ENCODE measurements around the gene TCF19. TPM values are rescaled to one million over a fixed set of nuclear protein-coding genes. Genes with fewer than 3 reads are reported as not detected.

The TCF19 gene
- total RNA-seq, 6 donors from 2014 or later = 4.2 to 10.0 (median 5.3) TPM

GRCh38 chr6:31157513-31158139 lies 763 bp upstream of the TCF19 start, which contains the start of gene CCHCR1:
TSS of gene CCHCR1 (minus strand) at chr6:31157802. CDS start at chr6:31157600, 202 bp downstream.
- H3K9me3 ChIP-seq = no peaks in the 10 kb centered on the region
- no peaks in the 10 kb centered on the region for H3K27me3 ChIP-seq
- DNase-seq = no peak
- H3K4me3 ChIP-seq = peak within 1 kb of the TSS; percentile 61 to 90 (median 67)
- 9 to 10% methylated on average over 14 of the region's 14 CpGs for WGBS, 2 donors
- TF ChIP-seq POLR2AphosphoS5 (IDR thresholded peaks at IDR 0.05) (no peak), CTCF (IDR thresholded peaks at IDR 0.05) (no peak), EP300 (IDR thresholded peaks at IDR 0.05) (no peak), POLR2A (IDR thresholded peaks at IDR 0.05) (no peak)
- peaks cover 0 to 26% (median 4%) of the 10 kb centered on the region in 4 donors for H3K36me3 ChIP-seq
- peaks cover 15 to 23% (median 17%) of the 10 kb centered on the region in 4 donors for H3K4me1 ChIP-seq
- peak within 1 kb of the TSS; percentile 57 to 90 (median 81) for H3K27ac ChIP-seq
- ATAC-seq (ENCODE audit: low FRiP score in 2 of 2) = peak in 1 of 2 donors; percentile 32

GRCh38 chr6:31158863-31159855 lies 770 bp downstream of the TCF19 start:
- peak overlapping the region; percentile 49 to 90 (median 67) for H3K4me3 ChIP-seq
- TF ChIP-seq CTCF (IDR thresholded peaks at IDR 0.05) (no peak), POLR2AphosphoS5 (IDR thresholded peaks at IDR 0.05) (no peak), POLR2A (IDR thresholded peaks at IDR 0.05) (no peak), EP300 (IDR thresholded peaks at IDR 0.05) (no peak)
- peak in 1 of 2 donors; percentile 72 for DNase-seq
- no peaks in the 10 kb centered on the region for H3K27me3 ChIP-seq
- no peaks in the 10 kb centered on the region for H3K9me3 ChIP-seq
- no peak for ATAC-seq (ENCODE audit: low FRiP score in 2 of 2)
- H3K36me3 ChIP-seq = peaks cover 0 to 20% (median 4%) of the 10 kb centered on the region in 4 donors
- H3K4me1 ChIP-seq = peaks cover 15 to 23% (median 17%) of the 10 kb centered on the region in 4 donors
- WGBS, 2 donors = 16 to 25% methylated on average over 26 to 34 of the region's 35 CpGs
- peak overlapping the region in 2 of 4 donors; percentile 7 to 84 for H3K27ac ChIP-seq

GRCh38 chr6:31161216-31162126 lies 3.1 kb downstream of the TCF19 start:
- TF ChIP-seq CTCF (IDR thresholded peaks at IDR 0.05) (no peak), POLR2A (IDR thresholded peaks at IDR 0.05) (no peak), EP300 (IDR thresholded peaks at IDR 0.05) (no peak), POLR2AphosphoS5 (IDR thresholded peaks at IDR 0.05) (no peak)
- Histone ChIP-seq H3K27ac (no peak overlapping the region), H3K4me1 (peaks cover 15 to 23% (median 17%) of the 10 kb centered on the region in 4 donors), H3K9me3 (no peaks in the 10 kb centered on the region), H3K27me3 (no peaks in the 10 kb centered on the region), H3K4me3 (no peak overlapping the region), H3K36me3 (peaks cover 0 to 7% (median 0%) of the 10 kb centered on the region in 4 donors)
- ATAC-seq (ENCODE audit: low FRiP score in 2 of 2) (no peak), DNase-seq (peak in 1 of 2 donors; percentile 34)
- 93% methylated on average over 18 to 19 of the region's 19 CpGs for WGBS, 2 donors

- Histone ChIP-seq H3K36me3 (peaks cover 0 to 7% (median 0%) of the 10 kb centered on the region in 4 donors), H3K4me1 (peaks cover 11 to 18% (median 13%) of the 10 kb centered on the region in 4 donors), H3K9me3 (no peaks in the 10 kb centered on the region), H3K27ac (no peak overlapping the region), H3K27me3 (no peaks in the 10 kb centered on the region), H3K4me3 (no peak overlapping the region)
- TF ChIP-seq POLR2A (IDR thresholded peaks at IDR 0.05) (no peak), EP300 (IDR thresholded peaks at IDR 0.05) (no peak), POLR2AphosphoS5 (IDR thresholded peaks at IDR 0.05) (no peak), CTCF (IDR thresholded peaks at IDR 0.05) (no peak)
- no peak for DNase-seq
- whole genome bisulfite sequencing, 2 donors = 69 to 92% methylated on average over 3 to 13 of the region's 13 CpGs
- ATAC-seq (ENCODE audit: low FRiP score in 2 of 2) = no peak
Observed at GRCh38 chr6:31162463-31163165, 4.2 kb downstream of the TCF19 start.

Data from upper lobe of left lung (tissue), 6 donors.